ENCODE results near the gene TMEM187. TPM values are rescaled to one million over a fixed set of nuclear protein-coding genes. Genes with fewer than 3 reads are reported as not detected.

Gene TMEM187
- total and polyA plus RNA-seq, 2 donors (not counting 3 experiments of a cell fraction or from before 2014, with no cell fraction given) = 2.6 to 15.7 TPM

DNA sequence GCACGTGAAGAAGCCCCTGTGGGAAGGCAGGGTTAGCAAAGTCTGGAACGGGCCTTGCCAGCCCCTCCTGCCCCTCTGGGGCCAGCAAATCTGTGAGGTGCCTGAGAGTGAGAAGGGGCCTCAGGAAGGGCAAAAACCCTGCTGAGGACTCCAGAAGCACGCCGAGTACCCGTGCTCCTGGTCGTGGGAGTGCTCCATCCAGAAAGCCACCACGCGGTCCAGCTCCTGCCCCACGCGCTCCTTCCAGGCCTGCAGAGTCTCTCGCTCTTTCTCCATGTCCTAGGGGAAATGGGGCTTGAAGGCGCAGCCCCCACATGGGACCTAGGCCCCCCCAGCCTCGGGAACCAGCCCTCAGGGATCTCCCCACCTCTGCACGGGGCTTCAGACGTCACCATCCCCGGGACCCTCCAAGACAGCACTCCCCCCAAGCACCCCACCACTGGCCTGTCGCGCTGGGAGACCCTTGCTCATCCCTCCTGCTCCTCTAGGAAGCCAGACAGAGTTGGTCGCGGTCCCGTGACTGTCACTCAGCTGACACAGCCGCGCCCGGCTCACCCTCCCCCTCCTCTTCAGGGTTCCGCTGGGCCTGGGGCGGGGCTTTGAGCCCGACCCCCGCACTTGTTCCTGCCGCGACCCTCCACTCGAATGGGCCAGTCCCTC lies 28.3 kb upstream of the TMEM187 start, which contains the start of gene RENBP:
TSS of gene RENBP (minus strand) at position 504 of the 660 bp plus-strand sequence. CDS start at position 471, 33 bp downstream.
- intact Hi-C loops (cut with micrococcal nuclease) (no loop called here), dilution Hi-C loops (cut with MboI; ENCODE audit: extremely low pct_ligation_motif_present, low sequenced_read_pairs) (no loop called here)
- no peaks in the 10 kb centered on the region for H3K9me1 ChIP-seq (replicated peaks; ENCODE audit: control insufficient read depth, extremely low read depth, insufficient read depth, low read length)
- TF ChIP-seq MAX (IDR thresholded peaks at IDR 0.05; ENCODE audit: insufficient read depth, insufficient read length) (no peak), JUN (IDR thresholded peaks at IDR 0.05; ENCODE audit: borderline replicate concordance, insufficient read depth, insufficient read length, low read depth) (no peak), CTCF (IDR thresholded peaks at IDR 0.05; ENCODE audit: extremely low read depth in 1 of 2, insufficient read depth in 1 of 2, low read depth in 1 of 2, low read length in 2 of 2) (no peak), EZH2 (IDR thresholded peaks at IDR 0.05; ENCODE audit: borderline replicate concordance, low read depth, low read length, severe bottlenecking) (no peak), GATA2 (IDR thresholded peaks at IDR 0.05; ENCODE audit: insufficient read depth, insufficient read length, low read depth, low read length) (no peak), FOS (IDR thresholded peaks at IDR 0.05; ENCODE audit: borderline replicate concordance, insufficient read depth, low read length) (no peak), MYC (IDR thresholded peaks at IDR 0.05; ENCODE audit: low read depth, low read length) (no peak), POLR2A (IDR thresholded peaks at IDR 0.05; ENCODE audit: low read depth, low read length) (no peak), POLR2AphosphoS5 (IDR thresholded peaks at IDR 0.05; ENCODE audit: insufficient read depth, low read depth, low read length) (no peak)
- no peaks in the 10 kb centered on the region for H4K20me1 ChIP-seq (replicated peaks; ENCODE audit: control insufficient read depth, extremely low read depth, insufficient read depth, low read length)
- H2AFZ ChIP-seq (ENCODE audit: low read depth, low read length) = peak within 1 kb of the TSS; percentile 23
- CTCF ChIA-PET = interaction anchor here (1.1 to 9.4 kb wide), 3 partner anchors 8 to 69 kb away, joined by 3 to 253 read pairs (median 4); partner anchors contain the start of gene ARHGAP4
- H3K4me2 ChIP-seq (ENCODE audit: insufficient read depth, low read length) = no peak within 1 kb of the TSS
- no peak within 1 kb of the TSS for H3K27ac ChIP-seq (ENCODE audit: insufficient read depth, low read depth, low read length)
- POLR2A ChIA-PET = interaction anchor here (1.1 kb wide), 1 partner anchor 9 kb away, joined by 6 read pairs; no protein-coding TSS in a partner anchor
- no peaks in the 10 kb centered on the region for H3K36me3 ChIP-seq (ENCODE audit: control insufficient read depth in 2 of 2, extremely low read depth in 1 of 2, insufficient read depth in 2 of 2, low read length in 2 of 2)
- H3K27me3 ChIP-seq (ENCODE audit: control insufficient read depth in 2 of 2, insufficient read depth in 2 of 2, low read length in 2 of 2) = no peaks in the 10 kb centered on the region
- H3K9me3 ChIP-seq (replicated peaks; ENCODE audit: control insufficient read depth, insufficient read depth, low read length) = no peaks in the 10 kb centered on the region
- peak within 1 kb of the TSS in 1 of 3 experiments; percentile 28 for H3K4me3 ChIP-seq (replicated peaks in 1 of 3; ENCODE audit: insufficient read depth in 1 of 3, low read depth in 1 of 3, low read length in 3 of 3)
- peaks cover 19% of the 10 kb centered on the region for H3K4me1 ChIP-seq (ENCODE audit: control insufficient read depth, extremely low read depth, insufficient read depth, low read length)
- DNase-seq (ENCODE audit: low read depth, low spot score) (no peak), FAIRE-seq (no peak)
- no TSS peak for BruUV-seq (replicated peaks)
- no peak within 1 kb of the TSS for H3K9ac ChIP-seq (replicated peaks; ENCODE audit: extremely low read depth, insufficient read depth, low read length)
- no peaks in the 10 kb centered on the region for H3K79me2 ChIP-seq (ENCODE audit: control insufficient read depth, insufficient read depth, low read length)

Measured in endothelial cell of umbilical vein (primary cell).